ENCODE measurements around the gene MROH2B. TPM values are rescaled to one million over a fixed set of nuclear protein-coding genes. Genes with fewer than 3 reads are reported as not detected.

Gene MROH2B
- total RNA-seq, 1 experiment from 2014 or later = not detected

DNA sequence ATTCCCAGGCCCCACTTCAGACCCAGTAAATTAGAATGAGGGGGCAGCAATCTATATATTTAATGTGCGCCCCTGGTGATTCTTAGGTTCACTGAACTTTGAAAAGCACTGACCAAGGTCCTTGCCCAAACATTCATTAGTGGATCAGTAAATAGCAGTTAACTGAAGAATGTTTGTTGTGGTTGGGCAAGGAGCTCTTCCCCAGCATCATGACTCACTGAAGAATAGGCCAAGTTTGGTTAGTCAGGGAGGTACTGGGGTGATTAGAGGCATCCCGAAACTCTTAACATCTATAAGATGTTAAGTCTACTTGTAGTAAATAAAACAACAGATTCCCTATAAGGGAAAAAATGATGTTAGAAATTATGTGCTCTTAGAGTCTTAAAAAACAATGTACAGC lies 833 bp upstream of the MROH2B start:
- Histone ChIP-seq H3K9me3 (ENCODE audit: control insufficient read depth, insufficient read depth, low read depth, low read length) (no peaks in the 10 kb centered on the region), H3K27me3 (ENCODE audit: control insufficient read depth, insufficient read depth, low read length) (no peaks in the 10 kb centered on the region), H3K4me3 (ENCODE audit: low read depth in 2 of 2, low read length in 2 of 2) (no peak overlapping the region), H3K36me3 (ENCODE audit: control insufficient read depth, insufficient read depth, low read length) (no peaks in the 10 kb centered on the region), H3K4me1 (ENCODE audit: control insufficient read depth, insufficient read depth, low read length) (no peaks in the 10 kb centered on the region), H3K27ac (ENCODE audit: low read length) (no peak overlapping the region)
- ChIA-PET CTCF (no interaction called here), POLR2A (no interaction called here)
- BruUV-seq (replicated peaks) = no TSS peak
- no peak for ATAC-seq
- intact Hi-C loops (cut with micrococcal nuclease; ENCODE audit: unreplicated experiment) (no loop called here), in situ Hi-C loops (cut with HindIII; ENCODE audit: low pct_unique_long_range_greater_than_20kb, low sequenced_read_pairs) (no loop called here)
- DNase-seq (ENCODE audit: low read depth, low spot score) = no peak
- TF ChIP-seq, protein P1, sequence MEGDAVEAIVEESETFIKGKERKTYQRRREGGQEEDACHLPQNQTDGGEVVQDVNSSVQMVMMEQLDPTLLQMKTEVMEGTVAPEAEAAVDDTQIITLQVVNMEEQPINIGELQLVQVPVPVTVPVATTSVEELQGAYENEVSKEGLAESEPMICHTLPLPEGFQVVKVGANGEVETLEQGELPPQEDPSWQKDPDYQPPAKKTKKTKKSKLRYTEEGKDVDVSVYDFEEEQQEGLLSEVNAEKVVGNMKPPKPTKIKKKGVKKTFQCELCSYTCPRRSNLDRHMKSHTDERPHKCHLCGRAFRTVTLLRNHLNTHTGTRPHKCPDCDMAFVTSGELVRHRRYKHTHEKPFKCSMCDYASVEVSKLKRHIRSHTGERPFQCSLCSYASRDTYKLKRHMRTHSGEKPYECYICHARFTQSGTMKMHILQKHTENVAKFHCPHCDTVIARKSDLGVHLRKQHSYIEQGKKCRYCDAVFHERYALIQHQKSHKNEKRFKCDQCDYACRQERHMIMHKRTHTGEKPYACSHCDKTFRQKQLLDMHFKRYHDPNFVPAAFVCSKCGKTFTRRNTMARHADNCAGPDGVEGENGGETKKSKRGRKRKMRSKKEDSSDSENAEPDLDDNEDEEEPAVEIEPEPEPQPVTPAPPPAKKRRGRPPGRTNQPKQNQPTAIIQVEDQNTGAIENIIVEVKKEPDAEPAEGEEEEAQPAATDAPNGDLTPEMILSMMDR (IDR thresholded peaks at IDR 0.05) = no peak
- TF ChIP-seq TCF7L2 (IDR thresholded peaks at IDR 0.05; ENCODE audit: low read depth, low read length) = no peak
- TF ChIP-seq, protein P2, sequence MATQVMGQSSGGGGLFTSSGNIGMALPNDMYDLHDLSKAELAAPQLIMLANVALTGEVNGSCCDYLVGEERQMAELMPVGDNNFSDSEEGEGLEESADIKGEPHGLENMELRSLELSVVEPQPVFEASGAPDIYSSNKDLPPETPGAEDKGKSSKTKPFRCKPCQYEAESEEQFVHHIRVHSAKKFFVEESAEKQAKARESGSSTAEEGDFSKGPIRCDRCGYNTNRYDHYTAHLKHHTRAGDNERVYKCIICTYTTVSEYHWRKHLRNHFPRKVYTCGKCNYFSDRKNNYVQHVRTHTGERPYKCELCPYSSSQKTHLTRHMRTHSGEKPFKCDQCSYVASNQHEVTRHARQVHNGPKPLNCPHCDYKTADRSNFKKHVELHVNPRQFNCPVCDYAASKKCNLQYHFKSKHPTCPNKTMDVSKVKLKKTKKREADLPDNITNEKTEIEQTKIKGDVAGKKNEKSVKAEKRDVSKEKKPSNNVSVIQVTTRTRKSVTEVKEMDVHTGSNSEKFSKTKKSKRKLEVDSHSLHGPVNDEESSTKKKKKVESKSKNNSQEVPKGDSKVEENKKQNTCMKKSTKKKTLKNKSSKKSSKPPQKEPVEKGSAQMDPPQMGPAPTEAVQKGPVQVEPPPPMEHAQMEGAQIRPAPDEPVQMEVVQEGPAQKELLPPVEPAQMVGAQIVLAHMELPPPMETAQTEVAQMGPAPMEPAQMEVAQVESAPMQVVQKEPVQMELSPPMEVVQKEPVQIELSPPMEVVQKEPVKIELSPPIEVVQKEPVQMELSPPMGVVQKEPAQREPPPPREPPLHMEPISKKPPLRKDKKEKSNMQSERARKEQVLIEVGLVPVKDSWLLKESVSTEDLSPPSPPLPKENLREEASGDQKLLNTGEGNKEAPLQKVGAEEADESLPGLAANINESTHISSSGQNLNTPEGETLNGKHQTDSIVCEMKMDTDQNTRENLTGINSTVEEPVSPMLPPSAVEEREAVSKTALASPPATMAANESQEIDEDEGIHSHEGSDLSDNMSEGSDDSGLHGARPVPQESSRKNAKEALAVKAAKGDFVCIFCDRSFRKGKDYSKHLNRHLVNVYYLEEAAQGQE (IDR thresholded peaks at IDR 0.05; ENCODE audit: insufficient read depth in 1 of 2, low read depth in 2 of 2, low read length in 1 of 2) = no peak
- no peak for TF ChIP-seq SIN3A (IDR thresholded peaks at IDR 0.05; ENCODE audit: borderline replicate concordance, insufficient read depth, low read depth, low read length)
- no peak for TF ChIP-seq POLR2AphosphoS5 (IDR thresholded peaks at IDR 0.05; ENCODE audit: low read depth, low read length)

DNA sequence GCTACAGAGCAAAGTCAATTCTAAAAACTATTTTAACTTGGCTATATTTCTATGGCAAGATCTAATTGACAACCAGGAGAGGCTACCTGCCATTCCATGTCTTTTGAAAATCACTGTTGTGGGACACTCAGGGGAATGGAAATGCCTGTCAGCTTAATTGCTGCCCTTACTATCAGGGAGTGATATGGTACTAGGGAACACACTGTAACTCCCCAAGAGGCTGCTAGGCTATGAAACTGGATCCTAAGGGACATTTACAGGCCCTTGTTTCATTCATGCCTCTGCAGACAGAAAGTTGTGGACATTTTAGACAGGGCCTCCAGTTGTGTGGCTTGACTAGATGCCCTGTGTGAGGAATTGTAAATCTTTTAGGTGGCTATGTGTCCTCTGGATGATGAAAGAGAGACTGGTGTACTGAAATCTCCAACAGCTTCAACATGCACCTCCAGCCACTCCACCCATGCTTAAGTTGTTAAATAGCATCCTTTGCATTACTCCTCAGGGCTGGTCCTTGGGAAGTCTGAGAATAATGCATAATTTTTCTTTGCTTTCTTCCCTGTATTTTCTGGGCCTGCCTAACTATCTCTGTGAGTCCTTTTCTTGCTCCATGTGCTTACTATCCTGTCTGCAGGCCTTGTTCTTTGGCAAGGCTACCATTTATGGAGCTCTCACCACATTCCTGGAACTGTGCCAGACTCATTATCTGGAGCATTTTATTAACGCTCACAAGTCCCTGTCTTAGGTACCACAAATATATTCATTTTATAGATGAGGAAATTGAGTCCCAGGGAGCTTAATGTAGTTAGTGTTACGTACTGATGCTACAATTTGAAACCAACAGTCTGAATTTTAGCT lies 3.2 kb downstream of the MROH2B start:
- Histone ChIP-seq H3K27ac (ENCODE audit: low read length) (no peak overlapping the region), H3K36me3 (ENCODE audit: control insufficient read depth, insufficient read depth, low read length) (no peaks in the 10 kb centered on the region), H3K27me3 (ENCODE audit: control insufficient read depth, insufficient read depth, low read length) (no peaks in the 10 kb centered on the region), H3K9me3 (ENCODE audit: control insufficient read depth, insufficient read depth, low read depth, low read length) (no peaks in the 10 kb centered on the region), H3K4me1 (ENCODE audit: control insufficient read depth, insufficient read depth, low read length) (no peaks in the 10 kb centered on the region), H3K4me3 (ENCODE audit: low read depth in 2 of 2, low read length in 2 of 2) (no peak overlapping the region)
- POLR2A ChIA-PET = no interaction called here
- ATAC-seq (no peak), DNase-seq (ENCODE audit: low read depth, low spot score) (no peak)
- intact Hi-C loops (cut with micrococcal nuclease; ENCODE audit: unreplicated experiment) (no loop called here), in situ Hi-C loops (cut with HindIII; ENCODE audit: low pct_unique_long_range_greater_than_20kb, low sequenced_read_pairs) (no loop called here)
- no TSS peak for BruUV-seq (replicated peaks)
- TF ChIP-seq SIN3A (IDR thresholded peaks at IDR 0.05; ENCODE audit: borderline replicate concordance, insufficient read depth, low read depth, low read length) (no peak), TCF7L2 (IDR thresholded peaks at IDR 0.05; ENCODE audit: low read depth, low read length) (no peak), POLR2AphosphoS5 (IDR thresholded peaks at IDR 0.05; ENCODE audit: low read depth, low read length) (no peak)
- TF ChIP-seq, protein P1 (IDR thresholded peaks at IDR 0.05) = no peak
- TF ChIP-seq, protein P2 (IDR thresholded peaks at IDR 0.05; ENCODE audit: insufficient read depth in 1 of 2, low read depth in 2 of 2, low read length in 1 of 2) = no peak
- CTCF ChIA-PET = no interaction called here

Data from Panc1 (cell line).